ENCODE measurements around the gene GSTO2.

The GSTO2 gene

GRCh38 chr10:104334965-104335650, 66.1 kb downstream of the GSTO2 start:
- no peak overlapping the region for H3K4me3 ChIP-seq (ENCODE audit: low read depth, low read length)
- DNase-seq (ENCODE audit: low read depth): no peak
- no peak for TF ChIP-seq CTCF (IDR thresholded peaks at IDR 0.05; ENCODE audit: control insufficient read depth, extremely low read depth, insufficient read depth)

- no peak for DNase-seq (ENCODE audit: low read depth)
- H3K4me3 ChIP-seq (ENCODE audit: low read depth, low read length): peak overlapping the region; percentile 71
- no peak for TF ChIP-seq CTCF (IDR thresholded peaks at IDR 0.05; ENCODE audit: control insufficient read depth, extremely low read depth, insufficient read depth)
Observed at GRCh38 chr10:104336821-104337467, 68.0 kb downstream of the GSTO2 start.

- DNase-seq (ENCODE audit: low read depth): no peak
Observed at GRCh38 chr10:104337521-104337984, 68.6 kb downstream of the GSTO2 start.

GRCh38 chr10:104337985-104338735, 69.2 kb downstream of the GSTO2 start, which contains the start of gene ITPRIP:
Gene ITPRIP, minus strand, starts transcription at chr10:104338465. Its CDS starts 22,414 bp downstream, at chr10:104316051.
- peak within 1 kb of the TSS; percentile 71 for H3K4me3 ChIP-seq (ENCODE audit: low read depth, low read length)
- no peak for DNase-seq (ENCODE audit: low read depth)
- TF ChIP-seq CTCF (IDR thresholded peaks at IDR 0.05; ENCODE audit: control insufficient read depth, extremely low read depth, insufficient read depth): no peak

More at GRCh38 chr10:104337521-104337984, 68.6 kb downstream of the GSTO2 start:
- TF ChIP-seq CTCF (IDR thresholded peaks at IDR 0.05; ENCODE audit: control insufficient read depth, extremely low read depth, insufficient read depth): no peak
- peak overlapping the region; percentile 71 for H3K4me3 ChIP-seq (ENCODE audit: low read depth, low read length)

GRCh38 chr10:104339469-104340110, 70.6 kb downstream of the GSTO2 start:
- TF ChIP-seq CTCF (IDR thresholded peaks at IDR 0.05; ENCODE audit: control insufficient read depth, extremely low read depth, insufficient read depth): no peak
- no peak for DNase-seq (ENCODE audit: low read depth)
- H3K4me3 ChIP-seq (ENCODE audit: low read depth, low read length): peak overlapping the region; percentile 71

GRCh38 chr10:104340111-104340526, 71.1 kb downstream of the GSTO2 start:
- peak overlapping the region; percentile 71 for H3K4me3 ChIP-seq (ENCODE audit: low read depth, low read length)
- DNase-seq (ENCODE audit: low read depth): peak; percentile 90
- TF ChIP-seq CTCF (IDR thresholded peaks at IDR 0.05; ENCODE audit: control insufficient read depth, extremely low read depth, insufficient read depth): no peak

Measured in LNCaP clone FGC (cell line).